Sigmoid colon (tissue), 7 donors: ENCODE data around the gene SYK. TPM values are rescaled to one million over a fixed set of nuclear protein-coding genes. Genes with fewer than 3 reads are reported as not detected.

Experiments used
- DNase-seq: peaks from one replicate; pipeline ENCODE4 v3.0.0-alpha.2; 2019
- H3K27ac ChIP-seq, 4 donors: fragments of 200-600 bp; sonication (generic); one replicate each; pipeline ENCODE4 v1.5.1; 2016 to 2019; ENCODE audit warnings: mild to moderate bottlenecking in 1 of 4
- H3K27me3 ChIP-seq, 3 donors: fragments of 200-600 bp; sonication (generic); one replicate each; pipeline ENCODE4 v1.5.1; 2019; ENCODE audit warnings: mild to moderate bottlenecking in 1 of 3
- H3K36me3 ChIP-seq, 4 donors: fragments of 200-600 bp; sonication (generic); one replicate each; pipeline ENCODE4 v1.5.1; 2016 to 2019
- H3K4me1 ChIP-seq, 4 donors: fragments of 200-600 bp; sonication (generic); one replicate each; pipeline ENCODE4 v1.5.1; 2017 to 2019
- H3K4me3 ChIP-seq, 4 donors: fragments of 200-600 bp; sonication (generic); one replicate each; pipeline ENCODE4 v1.5.1; 2017 to 2019; ENCODE audit warnings: mild to moderate bottlenecking in 2 of 4, moderate library complexity in 1 of 4
- H3K9me3 ChIP-seq, 4 donors: fragments of 200-600 bp in 3 of 4; sonication (generic) in 3 of 4; one replicate each; pipeline versions ENCODE4 v1.5.1 to v1.6.1; 2013 to 2019
- CTCF ChIP-seq, 4 experiments: fragments of 450-650 bp in 3 of 4; fragments of 200-600 bp in 1 of 4; IDR thresholded peaks; one replicate each; pipeline ENCODE4 v1.5.1; 2016 to 2019; ENCODE audit warnings: antibody characterized with exemption in 4 of 4, mild to moderate bottlenecking in 3 of 4, moderate library complexity in 2 of 4
- EP300 ChIP-seq, 4 donors: sonication (generic); formaldehyde crosslinking; IDR thresholded peaks; one replicate each; pipeline ENCODE4 v1.6.1; 2017; ENCODE audit warnings: antibody characterized with exemption in 4 of 4
- POLR2A ChIP-seq, 2 donors: fragments of 450-650 bp; IDR thresholded peaks; one replicate each; pipeline ENCODE4 v1.6.1; 2016; ENCODE audit warnings: antibody characterized with exemption in 2 of 2, mild to moderate bottlenecking in 2 of 2, moderate library complexity in 2 of 2
- POLR2AphosphoS5 ChIP-seq, 4 donors: sonication (generic); formaldehyde crosslinking; IDR thresholded peaks; one replicate each; pipeline ENCODE4 v1.6.1; 2017; ENCODE audit warnings: antibody characterized with exemption in 4 of 4
- WGBS, 2 donors: extraction: QIAGEN DNeasy Blood & Tissue Kit; methylation state at CpG; one replicate each; pipeline ENCODE4 v1.1.7; 2013; 5-methylcytosine and 5-hydroxymethylcytosine counted together
- intact Hi-C: fragments of 100-400 bp; cut with DNase I; formaldehyde crosslinking; loops from one replicate; pipeline ENCODE4 v1.15.1; 2023
- polyA plus RNA-seq, 3 donors: library from polyadenylated mRNA; stranded (reverse); fragments of 200-250 nt; gene quantifications; one replicate each; pipeline ENCODE4 v1.2.3, GENCODE V29; 2013
- total RNA-seq, 4 donors: library from RNA; depleted of rRNA; stranded (reverse); fragments of >200 nt; gene quantifications; one replicate each; pipeline ENCODE4 v1.1.0, GENCODE V29; 2016
- donor health status: healthy with polysubstance abuse.
- donor health status: Bipolar disorder and iron deficiency.
- donor health status: healthy.

Gene SYK
- total and polyA plus RNA-seq, 7 donors = 7.8 to 35.8 (median 16.4) TPM

- Histone ChIP-seq H3K9me3 (no peaks in the 10 kb centered on the region), H3K36me3 (no peaks in the 10 kb centered on the region), H3K4me3 (no peak overlapping the region), H3K27ac (no peak overlapping the region), H3K4me1 (peaks cover 0 to 2% (median 0%) of the 10 kb centered on the region in 4 donors), H3K27me3 (no peaks in the 10 kb centered on the region)
- 12 to 19% methylated on average over 7 of the region's 7 CpGs for WGBS, 2 donors
- peak; percentile 86 for DNase-seq
- intact Hi-C loops = loop anchor here (2.0 to 10.0 kb wide), 4 partner anchors 120 to 768 kb away; no protein-coding TSS in a partner anchor
- TF ChIP-seq CTCF (IDR thresholded peaks at IDR 0.05) (peak; percentile 91 to 93 (median 92)), POLR2AphosphoS5 (IDR thresholded peaks at IDR 0.05) (peak in 1 of 4 donors; percentile 22), EP300 (IDR thresholded peaks at IDR 0.05) (no peak)
Observed at GRCh38 chr9:90914868-90915483, 113.4 kb downstream of the SYK start.

- peaks cover 0 to 9% (median 0%) of the 10 kb centered on the region in 4 donors for H3K4me1 ChIP-seq
Observed at GRCh38 chr9:90915693-90916092, 114.1 kb downstream of the SYK start.

GRCh38 chr9:90916147-90916734, 114.6 kb downstream of the SYK start:
- TF ChIP-seq EP300 (IDR thresholded peaks at IDR 0.05) (no peak), POLR2A (IDR thresholded peaks at IDR 0.05) (no peak), POLR2AphosphoS5 (IDR thresholded peaks at IDR 0.05) (no peak), CTCF (IDR thresholded peaks at IDR 0.05) (no peak)
- WGBS, 2 donors = 91% methylated on average over 11 of the region's 11 CpGs
- Histone ChIP-seq H3K4me1 (peaks cover 0 to 12% (median 4%) of the 10 kb centered on the region in 4 donors), H3K4me3 (no peak overlapping the region), H3K36me3 (no peaks in the 10 kb centered on the region), H3K27ac (no peak overlapping the region), H3K27me3 (no peaks in the 10 kb centered on the region), H3K9me3 (no peaks in the 10 kb centered on the region)
- DNase-seq = no peak
- intact Hi-C loops = loop anchor here (5.0 to 10.0 kb wide), 2 partner anchors 119 to 271 kb away; no protein-coding TSS in a partner anchor

More at GRCh38 chr9:90915693-90916092, 114.1 kb downstream of the SYK start:
- WGBS, 2 donors = 66 to 87% methylated on average over 6 of the region's 6 CpGs
- no peak for DNase-seq
- TF ChIP-seq EP300 (IDR thresholded peaks at IDR 0.05) = no peak
- no peak for TF ChIP-seq POLR2AphosphoS5 (IDR thresholded peaks at IDR 0.05)
- TF ChIP-seq CTCF (IDR thresholded peaks at IDR 0.05) = no peak
- no peak for TF ChIP-seq POLR2A (IDR thresholded peaks at IDR 0.05)
- no peak overlapping the region for H3K4me3 ChIP-seq
- H3K27ac ChIP-seq = no peak overlapping the region
- H3K9me3 ChIP-seq = no peaks in the 10 kb centered on the region
- no peaks in the 10 kb centered on the region for H3K27me3 ChIP-seq
- intact Hi-C loops = loop anchor here (2.0 to 10.0 kb wide), 4 partner anchors 119 to 767 kb away; no protein-coding TSS in a partner anchor
- no peaks in the 10 kb centered on the region for H3K36me3 ChIP-seq

- 91 to 95% methylated on average over 10 of the region's 10 CpGs for WGBS, 2 donors
- no peaks in the 10 kb centered on the region for H3K9me3 ChIP-seq
- H3K4me1 ChIP-seq = peaks cover 0 to 17% (median 9%) of the 10 kb centered on the region in 4 donors
- TF ChIP-seq EP300 (IDR thresholded peaks at IDR 0.05) (peak in 1 of 4 donors; percentile 89), POLR2A (IDR thresholded peaks at IDR 0.05) (no peak), CTCF (IDR thresholded peaks at IDR 0.05) (no peak)
- H3K4me3 ChIP-seq = no peak overlapping the region
- no peaks in the 10 kb centered on the region for H3K27me3 ChIP-seq
- H3K27ac ChIP-seq = peak overlapping the region in 1 of 4 donors; percentile 49
- intact Hi-C loops = loop anchor here (5.0 to 10.0 kb wide), 3 partner anchors 42 to 267 kb away; no protein-coding TSS in a partner anchor
- no peak for DNase-seq
- no peaks in the 10 kb centered on the region for H3K36me3 ChIP-seq
Observed at GRCh38 chr9:90919883-90920282, 118.3 kb downstream of the SYK start.
